Loucy (cell line): Measurements from ENCODE around the gene KIF20A.

ENCODE experiments used
- CTCF ChIP-seq: fragments of 200-600 bp; sonication (generic); conservative IDR thresholded peaks from 2 replicates; pipeline ENCODE4 v1.5.1; 2014; ENCODE audit warnings: mild to moderate bottlenecking, antibody characterized with exemption, low read length
- EZH2phosphoT487 ChIP-seq: fragments of 200-600 bp; IDR thresholded peaks from 2 replicates; pipeline ENCODE4 v1.6.1; 2018; ENCODE audit warnings: antibody characterized with exemption, mild to moderate bottlenecking, moderate library complexity, borderline replicate concordance

GRCh38 chr5:138132543-138132942 lies 46.4 kb upstream of the KIF20A start:
- no peak for TF ChIP-seq CTCF
- TF ChIP-seq EZH2phosphoT487, result no peak
